Anterior cingulate cortex (tissue), 58 donors: ENCODE measurements around the gene NINL.
A peak's percentile ranks its signal among the peaks of the same experiment; 100 is the strongest.
"Not testable (repeated sequence)": the region's sequence is repeated elsewhere in the genome, so short reads cannot be mapped to it uniquely, and the experiment has no call there.

Source experiments
- DNase-seq, 58 donors: peaks; one replicate each; lab custom pipeline; 2025; lab: John Stamatoyannopoulos, UW

NINL gene

GRCh38 chr20:25561771-25562170, 23.6 kb downstream of the NINL start:
- not testable (repeated sequence) for DNase-seq

GRCh38 chr20:25553819-25554296, 31.5 kb downstream of the NINL start:
- peak in 1 of 58 donors; percentile 36 for DNase-seq

GRCh38 chr20:25552977-25553376, 32.4 kb downstream of the NINL start:
- no peak for DNase-seq

GRCh38 chr20:25551413-25552215, 33.7 kb downstream of the NINL start:
- DNase-seq = no peak

GRCh38 chr20:25550645-25551337, 34.5 kb downstream of the NINL start:
- DNase-seq = not testable (repeated sequence)

- no peak for DNase-seq
Measured at GRCh38 chr20:25549843-25550477, 35.4 kb downstream of the NINL start.

- no peak for DNase-seq
Measured at GRCh38 chr20:25549172-25549773, 36.1 kb downstream of the NINL start.

GRCh38 chr20:25548613-25549086, 36.7 kb downstream of the NINL start:
- no peak for DNase-seq

GRCh38 chr20:25547999-25548398, 37.3 kb downstream of the NINL start:
- DNase-seq = no peak

GRCh38 chr20:25547063-25547462, 38.3 kb downstream of the NINL start:
- DNase-seq = no peak

GRCh38 chr20:25546048-25546447, 39.3 kb downstream of the NINL start:
- no peak for DNase-seq

GRCh38 chr20:25545171-25545570, 40.2 kb downstream of the NINL start:
- no peak for DNase-seq

- DNase-seq = no peak
Measured at GRCh38 chr20:25544734-25545133, 40.6 kb downstream of the NINL start.

- no peak for DNase-seq
Measured at GRCh38 chr20:25544311-25544710, 41.0 kb downstream of the NINL start.

GRCh38 chr20:25543068-25543467, 42.3 kb downstream of the NINL start:
- no peak for DNase-seq

GRCh38 chr20:25541676-25542075, 43.7 kb downstream of the NINL start:
- no peak for DNase-seq

- DNase-seq = peak in 37 of 58 donors; percentile 4 to 60 (median 30)
Measured at GRCh38 chr20:25539742-25540672, 45.3 kb downstream of the NINL start.

- no peak for DNase-seq
Measured at GRCh38 chr20:25538838-25539665, 46.3 kb downstream of the NINL start.

GRCh38 chr20:25537890-25538289, 47.4 kb downstream of the NINL start:
- no peak for DNase-seq
